ENCODE measurements around the gene C1orf174. TPM values are rescaled to one million over a fixed set of nuclear protein-coding genes. Genes with fewer than 3 reads are reported as not detected.
A peak's percentile ranks its signal among the peaks of the same experiment; 100 is the strongest.

The C1orf174 gene
- total RNA-seq, 1 experiment from 2014 or later = 59.1 TPM

- in situ Hi-C loops (cut with HindIII; ENCODE audit: low sequenced_read_pairs) = no loop called here
Observed at GRCh38 chr1:3911981-3912808, 12.1 kb upstream of the C1orf174 start.

GRCh38 chr1:3910857-3911845 is 11.1 kb upstream of the C1orf174 start:
- in situ Hi-C loops (cut with HindIII; ENCODE audit: low sequenced_read_pairs) = no loop called here
- peak; percentile 56 for DNase-seq (ENCODE audit: low spot score)

More at GRCh38 chr1:3911981-3912808, 12.1 kb upstream of the C1orf174 start:
- DNase-seq (ENCODE audit: low spot score) = no peak

- no peak for DNase-seq (ENCODE audit: low spot score)
- in situ Hi-C loops (cut with HindIII; ENCODE audit: low sequenced_read_pairs) = no loop called here
Observed at GRCh38 chr1:3910049-3910731, 10.1 kb upstream of the C1orf174 start.

GRCh38 chr1:3909615-3910014 is 9.5 kb upstream of the C1orf174 start:
- in situ Hi-C loops (cut with HindIII; ENCODE audit: low sequenced_read_pairs) = no loop called here
- DNase-seq (ENCODE audit: low spot score) = no peak

- in situ Hi-C loops (cut with HindIII; ENCODE audit: low sequenced_read_pairs) = no loop called here
- no peak for DNase-seq (ENCODE audit: low spot score)
Observed at GRCh38 chr1:3908886-3909517, 8.9 kb upstream of the C1orf174 start.

GRCh38 chr1:3907621-3908165 is 7.6 kb upstream of the C1orf174 start:
- DNase-seq (ENCODE audit: low spot score) = no peak
- in situ Hi-C loops (cut with HindIII; ENCODE audit: low sequenced_read_pairs) = no loop called here

- DNase-seq (ENCODE audit: low spot score) = no peak
- in situ Hi-C loops (cut with HindIII; ENCODE audit: low sequenced_read_pairs) = no loop called here
Observed at GRCh38 chr1:3907031-3907534, 7.0 kb upstream of the C1orf174 start.

GRCh38 chr1:3906672-3907020 is 6.6 kb upstream of the C1orf174 start:
- no peak for DNase-seq (ENCODE audit: low spot score)
- in situ Hi-C loops (cut with HindIII; ENCODE audit: low sequenced_read_pairs) = no loop called here

GRCh38 chr1:3905953-3906671 is 6.0 kb upstream of the C1orf174 start:
- in situ Hi-C loops (cut with HindIII; ENCODE audit: low sequenced_read_pairs) = no loop called here
- DNase-seq (ENCODE audit: low spot score) = no peak

GRCh38 chr1:3905266-3905952 is 5.3 kb upstream of the C1orf174 start:
- no peak for DNase-seq (ENCODE audit: low spot score)
- in situ Hi-C loops (cut with HindIII; ENCODE audit: low sequenced_read_pairs) = no loop called here

GRCh38 chr1:3904843-3905185 is 4.7 kb upstream of the C1orf174 start:
- DNase-seq (ENCODE audit: low spot score) = no peak
- in situ Hi-C loops (cut with HindIII; ENCODE audit: low sequenced_read_pairs) = no loop called here

- in situ Hi-C loops (cut with HindIII; ENCODE audit: low sequenced_read_pairs) = no loop called here
- no peak for DNase-seq (ENCODE audit: low spot score)
Observed at GRCh38 chr1:3904006-3904842, 4.2 kb upstream of the C1orf174 start.

- in situ Hi-C loops (cut with HindIII; ENCODE audit: low sequenced_read_pairs) = no loop called here
- peak; percentile 18 for DNase-seq (ENCODE audit: low spot score)
Observed at GRCh38 chr1:3903141-3904005, 3.3 kb upstream of the C1orf174 start.

- in situ Hi-C loops (cut with HindIII; ENCODE audit: low sequenced_read_pairs) = no loop called here
- no peak for DNase-seq (ENCODE audit: low spot score)
Observed at GRCh38 chr1:3902571-3903091, 2.6 kb upstream of the C1orf174 start.

- in situ Hi-C loops (cut with HindIII; ENCODE audit: low sequenced_read_pairs) = no loop called here
- no peak for DNase-seq (ENCODE audit: low spot score)
Observed at GRCh38 chr1:3902111-3902511, 2.0 kb upstream of the C1orf174 start.
